K562 (cell line): ENCODE results near the gene MANBA.

Source experiments
- BRF1 ChIP-seq: IDR thresholded peaks from 3 replicates; pipeline ENCODE4 v1.6.1; 2011; ENCODE audit warnings: borderline replicate concordance, mild to moderate bottlenecking; ENCODE audit not compliant: insufficient read length; ENCODE audit errors: extremely low read depth
- E2F3 ChIP-seq: fragments of 250-450 bp; sonication (Bioruptor Pico); IDR thresholded peaks from 2 replicates; pipeline ENCODE4 v1.4.0; 2020; ENCODE audit warnings: mild to moderate bottlenecking
- IRF2 ChIP-seq: sonication (generic); formaldehyde crosslinking; IDR thresholded peaks from 2 replicates; pipeline ENCODE4 v1.8.1; 2022; ENCODE audit warnings: mild to moderate bottlenecking, missing genetic modification reagents
- MAFK ChIP-seq: IDR thresholded peaks from 2 replicates; pipeline ENCODE4 v1.6.1; 2011; ENCODE audit warnings: low read length, improper control_type of control experiment
- SAFB ChIP-seq: fragments of 200-400 bp; formaldehyde crosslinking; IDR thresholded peaks from 2 replicates; pipeline ENCODE4 v1.6.1; 2017; ENCODE audit warnings: low read depth, low read length, borderline replicate concordance
- SETDB1 ChIP-seq: IDR thresholded peaks from one replicate; pipeline ENCODE4 v1.6.1; 2012; ENCODE audit warnings: low read length, control low read depth, inconsistent platforms
- TAF1 ChIP-seq: IDR thresholded peaks from 2 replicates; pipeline ENCODE4 v1.6.1; 2011; ENCODE audit warnings: mild to moderate bottlenecking, low read length, moderate library complexity; ENCODE audit not compliant: insufficient read depth, control insufficient read depth, severe bottlenecking; ENCODE audit errors: extremely low read depth
- ZBTB7A ChIP-seq: IDR thresholded peaks from 2 replicates; pipeline ENCODE4 v1.6.1; 2011; ENCODE audit warnings: low read depth, mild to moderate bottlenecking, low read length, moderate library complexity, borderline replicate concordance; ENCODE audit not compliant: control insufficient read depth
- ZNF274 ChIP-seq: IDR thresholded peaks from 2 replicates; pipeline ENCODE4 v1.6.1; 2011; ENCODE audit warnings: low read depth, mild to moderate bottlenecking, low read length, moderate library complexity, borderline replicate concordance
- ZNF354B ChIP-seq: fragments of 250-450 bp; sonication (Bioruptor Pico); IDR thresholded peaks from 2 replicates; pipeline ENCODE4 v1.4.0; 2020
- TF ChIP-seq, protein P1 (sequence below): fragments of 250-450 bp; sonication (Bioruptor Pico); IDR thresholded peaks from 2 replicates; pipeline ENCODE4 v1.5.0; 2021; ENCODE audit warnings: mild to moderate bottlenecking, moderate library complexity
- TF ChIP-seq, protein P2 (sequence below): fragments of 450-650 bp; conservative IDR thresholded peaks from 2 replicates; pipeline ENCODE4 v1.6.1; 2016; ENCODE audit warnings: missing genetic modification characterization, low read depth, mild to moderate bottlenecking, missing compliant biosample characterization, moderate library complexity

DNA sequence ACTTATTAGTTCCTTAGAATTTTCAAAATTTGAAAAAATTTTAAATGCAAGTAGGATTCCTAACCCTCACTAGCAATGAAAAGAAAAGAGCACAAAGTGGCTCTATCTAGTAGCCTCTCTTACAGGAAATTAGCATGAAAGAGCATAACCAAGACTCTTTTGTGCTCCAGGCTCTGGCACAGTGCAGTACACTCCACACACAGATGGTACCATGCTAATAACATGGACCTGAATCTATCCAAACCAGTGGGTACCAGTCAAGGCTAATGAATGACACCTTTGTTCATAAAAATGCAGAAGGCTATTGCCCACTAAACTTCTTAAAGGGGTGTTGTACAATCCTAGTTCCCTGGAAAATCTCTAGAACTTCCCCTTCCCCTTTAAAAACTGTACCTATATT lies 119.0 kb downstream of the MANBA start:
- TF ChIP-seq IRF2 (CRISPR knock-in tag): no peak
- TF ChIP-seq, protein P1, sequence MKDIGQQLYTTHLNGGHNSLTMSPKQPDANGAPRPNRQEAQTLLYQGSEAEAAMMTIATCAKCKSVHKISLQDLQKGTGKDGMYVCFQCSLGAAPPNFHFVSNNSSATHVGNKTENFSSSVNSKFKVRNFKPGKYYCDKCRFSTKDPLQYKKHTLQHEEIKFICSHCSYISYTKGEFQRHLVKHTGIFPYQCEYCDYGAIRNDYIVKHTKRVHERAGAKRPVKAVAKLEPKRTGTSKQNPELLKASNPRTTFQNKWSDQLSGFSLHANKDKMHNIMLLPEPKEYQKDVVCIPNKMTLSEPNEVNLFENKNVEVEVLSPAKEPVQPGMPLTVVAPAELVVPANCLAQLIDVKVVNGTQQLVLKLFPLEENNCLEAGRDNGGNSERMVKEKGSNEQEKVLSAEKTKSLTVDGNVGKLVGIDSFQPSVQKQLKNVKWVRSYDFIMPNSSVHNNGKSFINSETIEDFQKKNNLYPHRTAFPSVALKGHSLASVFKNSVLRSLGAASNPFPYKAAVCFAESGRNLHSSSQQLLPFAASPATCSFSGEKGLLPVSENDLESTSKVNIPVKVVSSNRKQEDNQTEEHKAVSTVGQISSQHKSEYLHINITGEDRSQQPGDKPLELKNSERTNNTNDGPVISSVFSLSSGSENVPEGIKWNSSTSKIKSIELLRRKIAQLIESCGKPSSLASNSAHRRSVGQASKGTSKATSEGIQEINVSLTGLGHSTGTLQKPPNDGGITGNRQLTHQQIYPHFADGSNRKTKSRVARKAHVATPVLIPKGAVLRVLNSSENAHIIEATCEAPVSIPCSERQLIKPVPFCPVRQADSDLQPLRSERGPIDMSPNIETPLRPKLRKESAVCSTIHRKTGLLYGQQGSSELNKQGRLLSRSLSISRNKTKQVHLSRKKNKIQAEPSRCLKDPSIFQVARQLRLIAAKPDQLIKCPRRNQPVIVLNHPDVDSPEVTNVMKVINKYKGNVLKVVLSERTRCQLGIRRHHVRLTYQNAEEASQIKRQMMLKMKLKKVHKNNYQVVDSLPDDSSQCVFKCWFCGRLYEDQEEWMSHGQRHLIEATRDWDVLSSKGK (CRISPR knock-in tag): no peak
- no peak for TF ChIP-seq SETDB1
- no peak for TF ChIP-seq BRF1
- no peak for TF ChIP-seq E2F3 (CRISPR knock-in tag)
- no peak for TF ChIP-seq ZBTB7A
- no peak for TF ChIP-seq ZNF274
- no peak for TF ChIP-seq ZNF354B (CRISPR knock-in tag)
- TF ChIP-seq TAF1: no peak
- no peak for TF ChIP-seq SAFB
- TF ChIP-seq MAFK: no peak
- TF ChIP-seq, protein P2, sequence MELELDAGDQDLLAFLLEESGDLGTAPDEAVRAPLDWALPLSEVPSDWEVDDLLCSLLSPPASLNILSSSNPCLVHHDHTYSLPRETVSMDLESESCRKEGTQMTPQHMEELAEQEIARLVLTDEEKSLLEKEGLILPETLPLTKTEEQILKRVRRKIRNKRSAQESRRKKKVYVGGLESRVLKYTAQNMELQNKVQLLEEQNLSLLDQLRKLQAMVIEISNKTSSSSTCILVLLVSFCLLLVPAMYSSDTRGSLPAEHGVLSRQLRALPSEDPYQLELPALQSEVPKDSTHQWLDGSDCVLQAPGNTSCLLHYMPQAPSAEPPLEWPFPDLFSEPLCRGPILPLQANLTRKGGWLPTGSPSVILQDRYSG (tag): no peak
